GM21447 (cell line): Measurements from ENCODE around the gene TMPRSS13.

ENCODE experiments used
- ATAC-seq: cut with Tn5 transposase; IDR thresholded peaks from one replicate; pipeline ENCODE4 v1.9.1; 2021; ENCODE audit not compliant: unreplicated experiment

The TMPRSS13 gene

DNA sequence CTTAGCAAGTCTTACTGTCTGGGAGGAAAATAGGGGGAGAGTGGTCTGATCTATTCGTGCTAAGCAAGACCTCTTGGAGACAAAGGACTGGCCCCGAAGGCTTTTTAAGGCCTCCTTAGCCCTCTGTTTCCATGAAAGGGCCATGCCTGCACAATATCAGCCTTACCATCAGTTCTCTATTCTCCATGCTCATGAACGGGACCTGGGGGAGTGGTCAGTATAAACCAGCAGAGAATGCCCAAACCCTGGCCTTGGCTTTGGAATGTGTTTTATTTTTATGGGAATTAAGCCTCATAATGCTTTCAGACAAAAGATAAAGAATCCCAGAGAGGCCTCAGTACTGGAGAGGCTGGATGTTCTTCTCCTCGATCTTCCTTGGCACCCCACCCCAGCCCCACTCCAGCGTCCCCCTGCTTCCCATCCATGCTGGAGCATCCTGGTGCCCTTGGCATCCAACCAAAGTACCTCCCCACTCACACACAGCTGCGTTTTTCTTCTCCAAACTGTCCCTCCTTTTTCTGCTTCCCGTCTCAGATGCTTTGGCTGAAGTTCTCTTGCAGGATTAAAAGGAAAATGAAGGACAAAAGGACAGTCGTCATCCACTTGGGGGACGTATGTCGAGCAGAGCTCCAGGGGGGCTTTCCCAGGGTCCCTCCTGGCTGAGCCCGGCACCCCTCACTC is 71.3 kb downstream of the TMPRSS13 start:
- ATAC-seq, result no peak

DNA sequence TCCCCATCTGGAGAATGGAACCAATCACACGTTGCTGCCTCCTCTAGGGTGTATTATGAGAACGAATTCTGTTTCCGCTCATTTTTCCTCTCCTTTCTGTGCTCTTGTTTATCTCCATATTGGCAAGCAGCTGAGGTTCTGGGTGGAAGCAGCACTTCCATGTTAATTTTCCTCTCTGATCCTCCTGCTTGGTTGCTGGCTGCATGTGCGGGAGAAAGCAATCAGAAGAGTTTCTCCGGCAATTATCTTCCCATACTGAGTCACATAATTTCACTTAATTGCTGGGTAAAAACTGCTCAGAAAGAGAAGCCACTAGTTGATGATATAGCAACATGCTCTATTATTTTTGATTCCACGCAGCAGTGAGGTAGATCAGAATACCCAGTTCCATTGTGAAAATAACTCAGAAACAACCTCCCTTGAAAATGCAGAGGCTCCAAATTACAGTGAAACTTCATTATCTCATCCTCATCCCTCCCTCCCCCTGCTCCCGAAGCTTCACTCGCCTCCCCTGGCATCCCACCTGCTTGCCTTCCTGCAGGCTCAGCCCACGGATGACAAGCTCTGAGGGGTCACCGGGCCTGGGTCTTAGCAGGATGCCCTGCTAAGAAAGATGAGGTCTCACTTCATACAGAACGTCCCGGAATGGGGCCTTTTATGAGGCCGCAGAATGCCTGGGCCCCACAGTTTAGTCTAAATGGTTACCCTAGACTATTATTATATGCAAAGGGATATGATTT is 73.1 kb downstream of the TMPRSS13 start:
- ATAC-seq, result no peak

GRCh38 chr11:117855186-117855845 is 73.9 kb downstream of the TMPRSS13 start:
- no peak for ATAC-seq

- ATAC-seq, result no peak
These were observed 76.9 kb downstream of the TMPRSS13 start for GRCh38 chr11:117852309-117852708.

- no peak for ATAC-seq
These were observed 77.3 kb downstream of the TMPRSS13 start for GRCh38 chr11:117851852-117852251.

DNA sequence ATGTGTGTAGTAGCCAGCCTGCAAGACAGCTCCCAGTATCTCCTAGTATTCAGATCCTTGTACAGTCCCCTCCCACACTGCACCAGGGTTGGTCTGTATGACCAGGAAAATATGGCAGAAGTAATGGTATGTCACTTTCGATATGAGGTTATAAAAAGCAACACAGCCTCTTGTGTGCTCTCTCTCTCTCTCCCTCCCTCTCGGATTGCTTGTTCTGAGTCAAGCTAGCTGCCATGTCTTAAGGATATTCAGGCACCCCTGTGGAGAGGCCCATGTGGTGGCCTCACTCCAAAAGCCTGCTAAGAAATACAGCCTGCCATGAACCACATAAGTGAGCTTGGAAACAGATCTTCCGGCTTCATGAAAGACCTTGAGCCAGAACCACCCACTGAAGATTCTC is 78.1 kb downstream of the TMPRSS13 start:
- no peak for ATAC-seq
